DMS53 (cell line): Measurements from ENCODE around the gene RANBP1.

ENCODE experiments used
- DNase-seq: peaks from one replicate; lab custom pipeline; 2025; lab: John Stamatoyannopoulos, UW

The RANBP1 gene

GRCh38 chr22:20124083-20124787, 8.3 kb downstream of the RANBP1 start:
- no peak for DNase-seq

- no peak for DNase-seq
Observed at GRCh38 chr22:20125201-20126174, 9.6 kb downstream of the RANBP1 start.

GRCh38 chr22:20126284-20127029, 10.6 kb downstream of the RANBP1 start:
- DNase-seq: no peak

- DNase-seq: no peak
Observed at GRCh38 chr22:20127318-20127868, 11.5 kb downstream of the RANBP1 start.

- DNase-seq: no peak
Observed at GRCh38 chr22:20127869-20128618, 12.1 kb downstream of the RANBP1 start.

- no peak for DNase-seq
Observed at GRCh38 chr22:20128619-20128901, 12.7 kb downstream of the RANBP1 start.

GRCh38 chr22:20128902-20129746, 13.2 kb downstream of the RANBP1 start:
- DNase-seq: peak; percentile 60

- DNase-seq: no peak
Observed at GRCh38 chr22:20129747-20130014, 13.8 kb downstream of the RANBP1 start.

- peak; percentile 46 for DNase-seq
Observed at GRCh38 chr22:20130319-20130718, 14.4 kb downstream of the RANBP1 start.

GRCh38 chr22:20130731-20131596, 15.1 kb downstream of the RANBP1 start:
- DNase-seq: peak; percentile 43

GRCh38 chr22:20131597-20131858, 15.6 kb downstream of the RANBP1 start, which contains the start of gene ZDHHC8:
ZDHHC8 (plus strand) TSS chr22:20131804; CDS start chr22:20131948, 144 bp downstream.
- DNase-seq: no peak

GRCh38 chr22:20131859-20132685, 16.2 kb downstream of the RANBP1 start:
- DNase-seq: peak; percentile 21

- no peak for DNase-seq
Observed at GRCh38 chr22:20132686-20133246, 16.9 kb downstream of the RANBP1 start.

GRCh38 chr22:20133930-20134549, 18.1 kb downstream of the RANBP1 start:
- DNase-seq: no peak

GRCh38 chr22:20135265-20135664, 19.4 kb downstream of the RANBP1 start:
- no peak for DNase-seq

- no peak for DNase-seq
Observed at GRCh38 chr22:20135806-20136602, 20.1 kb downstream of the RANBP1 start.

- DNase-seq: no peak
Observed at GRCh38 chr22:20136603-20136873, 20.6 kb downstream of the RANBP1 start.

- DNase-seq: no peak
Observed at GRCh38 chr22:20137113-20137512, 21.2 kb downstream of the RANBP1 start.
